ENCODE results near the gene USE1.

USE1 gene

DNA sequence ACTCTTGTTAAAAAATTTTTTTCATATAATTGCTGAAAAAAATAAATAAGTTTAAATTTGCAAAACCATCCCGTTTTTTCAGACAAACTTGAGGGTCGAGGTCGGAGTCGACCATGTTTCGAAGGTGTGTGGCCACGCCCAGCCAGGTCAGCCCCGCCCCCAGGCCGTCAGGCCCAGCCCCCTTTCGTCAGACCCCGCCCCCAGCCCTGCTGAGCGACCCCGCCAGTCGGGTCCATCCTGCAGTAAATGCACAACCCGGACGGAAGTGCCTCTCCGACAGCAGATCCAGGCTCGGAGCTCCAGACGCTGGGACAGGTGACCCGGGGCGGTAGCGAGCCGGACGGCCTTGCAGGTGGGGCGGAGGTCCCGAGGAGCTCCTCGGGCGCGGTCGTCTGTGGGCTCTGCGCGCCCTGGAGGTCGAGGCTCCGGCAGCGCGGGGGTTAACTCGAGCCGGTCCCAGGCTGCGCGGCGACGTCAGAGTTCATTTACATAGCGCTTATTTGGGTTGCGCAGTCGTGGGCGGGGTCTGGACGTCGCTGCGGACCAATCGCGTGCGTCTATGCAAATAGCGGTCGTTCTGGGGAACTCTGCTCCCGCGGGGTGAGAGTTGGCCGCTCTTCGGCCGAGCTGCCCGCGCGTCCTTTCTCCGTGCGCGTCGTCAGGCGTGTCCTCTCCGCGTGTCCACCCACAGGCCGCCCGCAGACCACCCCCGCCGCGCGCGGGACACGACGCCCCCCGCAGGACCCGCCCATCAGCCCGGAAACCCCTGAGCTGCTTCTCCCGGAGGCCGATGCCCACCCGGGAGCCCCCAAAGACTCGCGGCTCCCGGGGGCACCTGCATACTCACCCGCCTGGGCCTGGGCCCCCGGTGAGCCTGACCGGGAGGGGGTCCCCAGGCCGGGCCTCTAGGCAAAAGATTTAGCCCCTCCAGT is 11.1 kb downstream of the USE1 start, which contains the start of gene OCEL1:
OCEL1 (plus strand) TSS at position 225 of the 932 bp plus-strand sequence; CDS start at position 247, 22 bp downstream.
- Histone ChIP-seq H3K27me3 (ENCODE audit: control insufficient read depth, insufficient read depth, low read length) (no peaks in the 10 kb centered on the region), H3K4me3 (ENCODE audit: low read length) (peak within 1 kb of the TSS; percentile 100), H3K4me1 (ENCODE audit: control insufficient read depth, insufficient read depth, low read length) (peaks cover 11% of the 10 kb centered on the region), H3K36me3 (ENCODE audit: insufficient read depth, low read length) (peaks cover 18% of the 10 kb centered on the region), H3K9ac (ENCODE audit: low read depth, low read length) (peak within 1 kb of the TSS; percentile 85), H3K4me2 (ENCODE audit: low read length) (peak within 1 kb of the TSS; percentile 99), H3K9me3 (replicated peaks; ENCODE audit: low read length) (no peaks in the 10 kb centered on the region)

DNA sequence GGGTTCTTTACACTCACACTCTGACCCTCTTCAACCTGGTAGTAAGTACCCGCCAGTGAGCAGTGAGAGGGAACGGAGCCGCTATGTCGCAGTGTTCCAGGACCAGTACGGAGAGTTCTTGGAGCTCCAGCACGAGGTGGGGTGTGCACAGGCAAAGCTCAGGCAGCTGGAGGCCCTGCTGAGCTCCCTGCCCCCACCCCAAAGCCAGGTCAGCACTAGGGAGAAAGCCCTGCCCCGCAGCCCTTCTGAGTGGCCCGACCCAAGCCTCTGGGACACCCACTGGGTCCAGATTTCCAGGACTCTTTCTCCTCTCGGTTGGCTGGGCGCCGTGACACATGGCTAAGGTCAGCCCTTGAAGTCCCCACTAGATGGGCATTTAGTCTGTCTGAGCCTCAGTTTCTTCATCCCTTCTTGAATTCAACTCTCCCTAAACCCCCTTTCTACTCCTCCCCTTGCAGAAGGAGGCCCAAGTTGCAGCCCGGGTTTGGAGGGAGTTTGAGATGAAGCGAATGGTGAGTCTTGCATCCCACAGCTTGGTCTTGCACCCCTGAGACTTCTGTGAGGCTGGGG is 12.7 kb downstream of the USE1 start:
- Histone ChIP-seq H3K4me3 (ENCODE audit: low read length) (no peak overlapping the region), H3K9ac (ENCODE audit: low read depth, low read length) (no peak overlapping the region), H3K9me3 (replicated peaks; ENCODE audit: low read length) (no peaks in the 10 kb centered on the region), H3K36me3 (ENCODE audit: insufficient read depth, low read length) (peaks cover 30% of the 10 kb centered on the region), H3K4me2 (ENCODE audit: low read length) (no peak overlapping the region), H3K4me1 (ENCODE audit: control insufficient read depth, insufficient read depth, low read length) (peaks cover 11% of the 10 kb centered on the region), H3K27me3 (ENCODE audit: control insufficient read depth, insufficient read depth, low read length) (no peaks in the 10 kb centered on the region)

DNA sequence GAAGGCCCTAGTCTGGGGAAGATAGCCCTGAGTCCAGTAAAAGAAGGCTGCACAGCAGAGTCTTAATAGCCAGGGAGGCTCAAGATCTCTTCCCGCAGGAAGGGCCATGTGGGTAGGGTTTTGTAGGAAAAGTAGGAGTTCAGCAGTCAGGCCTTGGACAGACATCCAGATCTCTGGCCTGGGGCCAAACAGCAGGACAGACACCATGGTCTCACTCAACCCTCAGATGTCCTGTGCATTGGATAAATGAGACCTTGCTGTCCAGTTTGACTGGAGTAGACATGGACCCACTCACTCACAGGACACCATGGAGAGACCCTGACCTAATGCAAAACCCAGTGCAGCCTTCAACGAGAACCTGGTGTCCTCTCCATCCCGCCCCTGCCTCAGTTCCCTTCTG is 14.7 kb downstream of the USE1 start:
- Histone ChIP-seq H3K9ac (ENCODE audit: low read depth, low read length) (no peak overlapping the region), H3K9me3 (replicated peaks; ENCODE audit: low read length) (no peaks in the 10 kb centered on the region), H3K4me2 (ENCODE audit: low read length) (no peak overlapping the region), H3K4me1 (ENCODE audit: control insufficient read depth, insufficient read depth, low read length) (peaks cover 17% of the 10 kb centered on the region), H3K4me3 (ENCODE audit: low read length) (no peak overlapping the region), H3K27me3 (ENCODE audit: control insufficient read depth, insufficient read depth, low read length) (no peaks in the 10 kb centered on the region), H3K36me3 (ENCODE audit: insufficient read depth, low read length) (peaks cover 35% of the 10 kb centered on the region)

DNA sequence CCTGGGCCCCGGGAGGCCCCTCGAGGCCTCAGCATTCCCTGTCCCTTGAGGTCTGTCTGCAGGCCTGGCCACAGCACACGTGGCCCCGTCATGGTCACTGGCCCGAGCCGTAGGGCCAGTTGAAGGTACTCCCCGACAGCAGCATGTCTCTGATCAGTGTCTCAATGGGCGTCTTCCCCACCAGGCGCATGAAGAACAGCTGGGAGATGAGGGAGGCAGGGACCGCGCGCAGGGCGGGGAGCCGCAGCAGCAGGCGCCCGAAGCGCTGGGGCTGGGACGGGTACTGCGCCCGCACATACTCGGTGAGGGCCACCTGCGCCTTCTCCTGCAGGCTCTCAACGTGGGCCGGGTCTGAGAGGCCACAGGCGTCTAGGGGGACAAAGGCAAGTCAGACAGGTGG is 17.1 kb downstream of the USE1 start:
- Histone ChIP-seq H3K4me1 (ENCODE audit: control insufficient read depth, insufficient read depth, low read length) (peaks cover 20% of the 10 kb centered on the region), H3K9ac (ENCODE audit: low read depth, low read length) (no peak overlapping the region), H3K9me3 (replicated peaks; ENCODE audit: low read length) (no peaks in the 10 kb centered on the region), H3K4me3 (ENCODE audit: low read length) (no peak overlapping the region), H3K4me2 (ENCODE audit: low read length) (no peak overlapping the region), H3K36me3 (ENCODE audit: insufficient read depth, low read length) (peaks cover 35% of the 10 kb centered on the region), H3K27me3 (ENCODE audit: control insufficient read depth, insufficient read depth, low read length) (no peaks in the 10 kb centered on the region)

DNA sequence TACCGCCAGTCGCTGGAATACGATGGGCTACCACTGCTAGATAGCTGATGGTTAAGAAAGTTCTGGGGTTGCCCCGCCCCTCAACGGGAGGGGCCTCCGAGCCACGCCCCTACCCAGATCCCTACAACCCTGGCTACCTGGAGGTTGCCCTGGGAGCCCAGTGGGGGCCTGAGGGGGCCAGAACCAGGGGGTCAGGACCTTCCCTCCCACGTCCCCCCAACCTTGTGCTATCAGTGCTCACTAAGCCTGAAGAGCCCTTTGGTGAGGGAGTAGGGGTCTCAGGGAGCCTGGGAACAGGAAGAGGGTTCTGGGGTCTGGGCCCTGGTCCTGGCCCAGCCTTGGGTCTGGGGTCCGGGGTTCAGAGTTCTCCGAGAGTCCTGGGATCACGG is 19.7 kb downstream of the USE1 start:
- peaks cover 44% of the 10 kb centered on the region for H3K36me3 ChIP-seq (ENCODE audit: insufficient read depth, low read length)
- H3K9ac ChIP-seq (ENCODE audit: low read depth, low read length), result peak overlapping the region; percentile 72
- H3K27me3 ChIP-seq (ENCODE audit: control insufficient read depth, insufficient read depth, low read length), result no peaks in the 10 kb centered on the region
- peaks cover 20% of the 10 kb centered on the region for H3K4me1 ChIP-seq (ENCODE audit: control insufficient read depth, insufficient read depth, low read length)
- peak overlapping the region; percentile 93 for H3K4me2 ChIP-seq (ENCODE audit: low read length)
- H3K9me3 ChIP-seq (replicated peaks; ENCODE audit: low read length), result no peaks in the 10 kb centered on the region
- peak overlapping the region; percentile 77 for H3K4me3 ChIP-seq (ENCODE audit: low read length)

DNA sequence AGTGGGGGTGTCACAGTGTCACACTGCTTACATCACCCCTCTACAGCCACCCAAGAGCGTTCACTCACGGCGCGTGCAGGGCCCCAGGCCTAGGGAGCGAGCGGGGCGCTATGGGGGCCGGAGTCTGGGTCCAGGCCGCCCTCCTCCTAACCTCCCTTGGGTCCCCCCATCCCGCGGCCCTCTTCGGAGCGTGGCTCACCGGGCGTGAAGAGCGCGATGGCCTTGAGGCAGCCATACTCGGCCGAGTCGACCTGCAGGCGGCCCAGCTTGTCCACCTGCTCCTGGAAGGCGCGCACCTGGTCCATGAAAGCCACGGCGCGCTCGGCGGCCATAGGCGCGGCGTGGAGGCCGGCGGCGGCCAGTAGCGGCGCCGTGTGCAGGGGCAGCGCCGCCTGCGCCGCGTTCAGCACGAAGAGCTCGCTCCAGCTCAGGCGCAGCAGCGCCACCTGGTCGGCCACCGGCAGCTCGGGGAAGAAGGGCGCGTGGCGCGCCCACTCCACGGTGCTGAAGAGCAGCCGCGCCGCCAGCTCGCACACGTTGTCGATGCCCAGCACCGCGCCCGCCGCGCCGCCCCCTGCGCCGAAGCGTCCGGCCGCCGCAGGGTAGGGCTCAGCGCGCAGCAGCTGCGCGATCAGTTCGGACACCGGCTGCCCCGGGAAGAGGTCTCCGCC is 20.3 kb downstream of the USE1 start:
- Histone ChIP-seq H3K9ac (ENCODE audit: low read depth, low read length) (peak overlapping the region; percentile 72), H3K27me3 (ENCODE audit: control insufficient read depth, insufficient read depth, low read length) (no peaks in the 10 kb centered on the region), H3K9me3 (replicated peaks; ENCODE audit: low read length) (no peaks in the 10 kb centered on the region), H3K4me3 (ENCODE audit: low read length) (peak overlapping the region; percentile 77), H3K36me3 (ENCODE audit: insufficient read depth, low read length) (peaks cover 45% of the 10 kb centered on the region), H3K4me1 (ENCODE audit: control insufficient read depth, insufficient read depth, low read length) (peaks cover 20% of the 10 kb centered on the region), H3K4me2 (ENCODE audit: low read length) (peak overlapping the region; percentile 93)

DNA sequence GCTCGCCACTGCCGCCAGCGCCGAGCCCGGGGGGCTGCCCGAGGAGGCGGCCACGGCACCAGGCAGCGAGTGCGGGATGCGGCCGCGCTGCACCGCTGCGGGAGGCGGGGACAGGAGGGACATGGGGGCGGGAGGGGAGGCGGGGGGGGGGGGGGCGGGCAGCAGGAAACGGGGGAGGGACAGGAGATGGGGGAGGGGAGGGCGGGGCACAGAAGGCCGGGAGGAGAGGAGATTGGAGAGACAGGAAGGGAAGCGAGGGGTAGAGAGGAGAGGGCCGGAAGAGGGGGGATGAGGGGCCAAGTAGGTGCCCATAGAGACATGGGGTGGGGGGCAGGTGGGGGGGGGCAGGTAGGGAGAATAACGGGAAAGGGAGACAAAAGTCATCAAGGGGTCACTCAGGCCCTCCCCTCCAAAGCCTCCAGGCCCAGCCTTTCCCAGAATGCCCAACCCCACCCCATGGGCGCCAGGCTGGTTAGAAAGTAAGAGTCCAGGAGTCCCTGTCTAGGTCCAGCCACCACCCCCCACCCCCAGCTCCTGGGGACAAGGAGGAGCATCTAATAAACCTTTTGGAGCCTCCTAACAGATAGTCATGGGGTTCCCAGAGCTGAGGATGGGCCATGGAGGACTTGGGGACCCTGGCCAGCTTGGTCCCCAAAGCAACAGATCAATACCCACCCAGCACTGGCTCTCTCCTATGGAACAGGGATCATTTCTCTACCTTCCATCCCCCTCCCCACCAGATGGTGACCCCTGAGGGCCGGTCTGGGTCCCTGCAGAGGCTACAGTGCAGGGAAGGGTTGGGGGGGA is 21.0 kb downstream of the USE1 start:
- peaks cover 40% of the 10 kb centered on the region for H3K36me3 ChIP-seq (ENCODE audit: insufficient read depth, low read length)
- no peaks in the 10 kb centered on the region for H3K9me3 ChIP-seq (replicated peaks; ENCODE audit: low read length)
- H3K27me3 ChIP-seq (ENCODE audit: control insufficient read depth, insufficient read depth, low read length), result no peaks in the 10 kb centered on the region
- H3K9ac ChIP-seq (ENCODE audit: low read depth, low read length), result peak overlapping the region; percentile 72
- peak overlapping the region; percentile 93 for H3K4me2 ChIP-seq (ENCODE audit: low read length)
- peaks cover 21% of the 10 kb centered on the region for H3K4me1 ChIP-seq (ENCODE audit: control insufficient read depth, insufficient read depth, low read length)
- H3K4me3 ChIP-seq (ENCODE audit: low read length), result peak overlapping the region; percentile 77

DNA sequence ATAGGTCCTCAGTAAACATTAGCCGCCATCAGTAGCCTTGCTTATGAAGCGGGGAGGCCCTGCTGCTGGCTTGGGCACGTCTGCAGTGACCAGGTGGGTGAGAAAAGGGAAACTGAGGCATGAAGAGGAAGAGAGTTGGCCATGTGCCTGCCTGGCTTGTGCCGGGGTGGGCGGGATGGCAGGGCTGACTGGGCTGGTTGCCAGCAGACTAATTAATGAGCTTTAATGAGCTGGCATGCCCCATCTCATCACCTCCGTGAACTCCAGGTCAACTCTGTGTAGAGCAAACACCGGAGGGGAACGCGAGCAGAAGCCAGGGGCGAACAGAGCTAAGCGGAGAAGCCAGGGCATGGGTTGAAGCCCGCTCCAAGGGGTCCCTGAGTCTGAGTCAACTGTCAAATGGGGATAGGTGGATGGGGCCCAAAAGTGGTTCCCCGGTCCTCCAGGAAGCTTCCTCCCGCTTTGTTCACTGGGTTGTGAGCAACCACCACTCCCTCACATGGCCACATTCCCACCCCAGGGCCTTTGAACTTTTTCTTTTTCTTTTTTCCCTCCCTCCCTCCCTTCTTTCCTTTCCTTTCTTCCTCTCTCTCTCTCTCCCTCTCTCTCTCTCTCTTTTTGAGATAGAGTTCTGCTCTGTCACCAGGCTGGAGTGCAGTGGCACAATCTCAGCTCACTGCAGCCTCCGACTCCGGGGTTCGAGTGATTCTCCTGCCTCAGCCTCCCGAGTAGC is 21.8 kb downstream of the USE1 start:
- Histone ChIP-seq H3K9ac (ENCODE audit: low read depth, low read length) (no peak overlapping the region), H3K4me2 (ENCODE audit: low read length) (no peak overlapping the region), H3K4me1 (ENCODE audit: control insufficient read depth, insufficient read depth, low read length) (peaks cover 26% of the 10 kb centered on the region), H3K4me3 (ENCODE audit: low read length) (no peak overlapping the region), H3K27me3 (ENCODE audit: control insufficient read depth, insufficient read depth, low read length) (no peaks in the 10 kb centered on the region), H3K9me3 (replicated peaks; ENCODE audit: low read length) (no peaks in the 10 kb centered on the region), H3K36me3 (ENCODE audit: insufficient read depth, low read length) (peaks cover 33% of the 10 kb centered on the region)

DNA sequence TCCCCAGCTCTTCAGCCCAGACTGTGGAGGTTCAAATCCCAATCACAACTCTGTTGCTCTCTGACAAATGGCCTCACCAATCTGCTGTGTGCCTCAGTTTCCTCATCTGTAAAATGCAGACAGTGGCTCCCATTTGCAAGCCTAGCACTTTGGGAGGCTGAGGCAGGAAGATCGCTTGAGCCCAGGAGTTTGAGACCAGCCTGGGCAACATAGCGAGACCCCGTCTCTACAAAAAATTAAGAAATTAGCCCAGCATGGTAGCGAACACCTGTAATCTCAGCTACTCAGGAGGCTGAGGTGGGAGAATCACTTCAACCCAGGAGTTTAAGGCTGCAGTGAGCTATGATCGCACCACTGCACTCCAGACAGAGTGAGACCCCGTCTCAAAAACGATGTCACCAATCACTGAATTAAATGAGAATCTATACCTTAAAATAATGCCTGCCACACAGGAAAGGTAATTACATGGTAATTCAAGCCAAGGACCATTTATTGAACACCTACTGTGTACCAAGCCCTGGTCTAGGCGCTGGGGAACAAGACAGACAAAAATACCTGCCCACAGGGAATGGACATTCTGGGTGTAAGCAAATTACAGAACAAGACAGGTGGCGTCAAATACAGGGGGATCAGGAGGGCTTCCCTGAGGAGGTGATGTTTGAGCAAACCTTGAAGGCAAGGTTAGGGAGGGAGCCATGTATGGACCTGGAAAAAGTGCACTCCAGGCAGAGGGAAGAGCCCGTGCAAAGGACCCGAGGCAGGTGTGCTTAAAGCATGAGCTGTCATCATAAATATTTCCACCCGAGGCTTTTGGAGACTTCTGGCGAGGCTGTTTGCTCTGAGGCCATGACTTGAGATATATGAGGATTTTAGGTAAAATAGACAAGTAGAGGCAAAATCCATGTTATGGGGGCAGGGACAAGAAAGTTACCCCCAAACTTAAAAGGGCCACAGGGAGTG is 22.9 kb downstream of the USE1 start:
- no peak overlapping the region for H3K9ac ChIP-seq (ENCODE audit: low read depth, low read length)
- peaks cover 27% of the 10 kb centered on the region for H3K36me3 ChIP-seq (ENCODE audit: insufficient read depth, low read length)
- H3K27me3 ChIP-seq (ENCODE audit: control insufficient read depth, insufficient read depth, low read length), result no peaks in the 10 kb centered on the region
- H3K9me3 ChIP-seq (replicated peaks; ENCODE audit: low read length), result no peaks in the 10 kb centered on the region
- no peak overlapping the region for H3K4me2 ChIP-seq (ENCODE audit: low read length)
- no peak overlapping the region for H3K4me3 ChIP-seq (ENCODE audit: low read length)
- peaks cover 35% of the 10 kb centered on the region for H3K4me1 ChIP-seq (ENCODE audit: control insufficient read depth, insufficient read depth, low read length)
